ENCODE results near the gene ZNF444. TPM values are rescaled to one million over a fixed set of nuclear protein-coding genes. Genes with fewer than 3 reads are reported as not detected.
A peak's percentile ranks its signal among the peaks of the same experiment; 100 is the strongest.

ZNF444 gene
- total and polyA plus RNA-seq, 9 of the 15 experiments (the other 6 are each of a cell fraction or from before 2014, with no cell fraction given), result 0.39 to 40.0 (median 6.9) TPM

DNA sequence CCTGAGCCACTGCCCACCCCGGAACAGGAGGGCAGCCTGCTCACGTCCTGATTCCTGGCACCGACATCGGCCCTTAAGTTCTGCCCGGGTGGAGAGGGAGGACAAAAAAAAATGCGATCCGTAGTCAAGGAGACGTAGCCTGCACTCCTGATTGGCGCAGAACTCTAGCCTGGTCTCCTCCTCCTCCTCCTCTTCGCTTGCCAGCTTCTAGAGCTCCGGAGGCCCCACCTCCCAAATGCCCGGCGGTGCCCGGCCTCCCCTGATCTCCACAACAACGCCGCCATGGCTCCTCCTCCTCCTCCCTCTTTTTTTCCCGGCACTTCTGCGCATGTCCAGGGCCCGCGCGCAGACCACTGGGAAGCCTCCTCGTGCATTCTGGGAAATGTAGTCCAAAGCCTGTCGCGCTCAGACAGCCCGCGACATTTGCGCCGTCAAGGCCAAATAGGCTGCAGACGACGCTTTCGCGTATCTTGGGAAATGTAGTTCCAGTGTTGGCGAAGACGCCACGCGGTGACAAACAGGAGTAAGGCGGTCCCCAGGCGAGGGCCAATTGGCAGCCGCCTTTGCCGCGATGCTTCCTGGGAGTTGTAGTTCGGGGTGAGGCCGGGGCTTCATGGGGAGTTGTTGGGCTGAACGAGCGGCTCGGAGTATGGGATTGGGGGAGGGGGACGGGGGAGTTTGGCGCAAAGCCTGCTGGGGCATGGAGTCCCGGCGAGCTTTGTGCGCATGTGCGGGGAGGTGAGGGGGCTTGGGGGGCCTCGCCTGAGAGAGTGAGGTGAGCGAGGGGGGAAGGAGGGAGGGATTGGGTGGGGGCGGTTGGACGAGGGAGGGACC is at the start of gene ZNF444 (continued):
- no peak for TF ChIP-seq THAP7 (CRISPR knock-in tag; IDR thresholded peaks at IDR 0.05)
- TF ChIP-seq PBX2 (CRISPR knock-in tag; IDR thresholded peaks at IDR 0.05; ENCODE audit: low read depth), result no peak
- no peak for TF ChIP-seq PBX2 (tag; conservative IDR thresholded peaks at IDR 0.05; ENCODE audit: low read depth)
- TF ChIP-seq ZFX (CRISPR knock-in tag; IDR thresholded peaks at IDR 0.05), result peak; percentile 76
- TF ChIP-seq CTCF (IDR thresholded peaks at IDR 0.05 in 2 of 3, conservative IDR thresholded peaks at IDR 0.05 in 1 of 3; ENCODE audit: insufficient read depth in 2 of 3, low read depth in 1 of 3, low read length in 3 of 3), result no peak
- no peak for TF ChIP-seq MTF1 (CRISPR knock-in tag; IDR thresholded peaks at IDR 0.05; ENCODE audit: borderline replicate concordance)
- no peak; the same call in 1 of the 2 replicates for TF ChIP-seq TOE1 (IDR thresholded peaks at IDR 0.05; ENCODE audit: borderline replicate concordance)
- no peak for TF ChIP-seq TOE1 (CRISPR knock-in tag; IDR thresholded peaks at IDR 0.05; ENCODE audit: borderline replicate concordance, low read depth)
- no peak for TF ChIP-seq TFAP4 (CRISPR knock-in tag; IDR thresholded peaks at IDR 0.05; ENCODE audit: borderline replicate concordance)
- no peak for TF ChIP-seq TAL1 (IDR thresholded peaks at IDR 0.05)
- no peak for TF ChIP-seq HNRNPUL1 (IDR thresholded peaks at IDR 0.05; ENCODE audit: low read length)
- no peak for TF ChIP-seq XRCC3 (IDR thresholded peaks at IDR 0.05)
- TF ChIP-seq SFPQ (IDR thresholded peaks at IDR 0.05; ENCODE audit: low read depth, low read length), result no peak
- TF ChIP-seq JUND (IDR thresholded peaks at IDR 0.05; ENCODE audit: borderline replicate concordance, low read depth, low read length), result peak; percentile 40; the same call in 1 of the 2 replicates
- TF ChIP-seq JUND (tag; IDR thresholded peaks at IDR 0.05; ENCODE audit: borderline replicate concordance, low read depth, low read length), result no peak; the same call in 2 of the 3 replicates
